Measurements from ENCODE around the gene FGFBP3. TPM values are rescaled to one million over a fixed set of nuclear protein-coding genes. Genes with fewer than 3 reads are reported as not detected.

Gene FGFBP3
- total RNA-seq, 1 experiment from 2014 or later, result 1.5 TPM

- Histone ChIP-seq H3K36me3 (ENCODE audit: control insufficient read depth, insufficient read depth, low read length) (no peaks in the 10 kb centered on the region), H3K9me3 (ENCODE audit: control insufficient read depth, insufficient read depth, low read depth, low read length) (no peaks in the 10 kb centered on the region), H3K27ac (ENCODE audit: low read length) (peak overlapping the region; percentile 83), H3K27me3 (ENCODE audit: control insufficient read depth, insufficient read depth, low read length) (no peaks in the 10 kb centered on the region), H3K4me3 (ENCODE audit: low read depth in 2 of 2, low read length in 2 of 2) (peak overlapping the region; percentile 68 to 89), H3K4me1 (ENCODE audit: control insufficient read depth, insufficient read depth, low read length) (peaks cover 10% of the 10 kb centered on the region)
- POLR2A ChIA-PET, result interaction anchor here (0.6 to 0.7 kb wide), 2 partner anchors 135 to 1049 kb away, joined by 7 to 10 read pairs; no protein-coding TSS in a partner anchor
- no peak for DNase-seq (ENCODE audit: low read depth, low spot score)
- no TSS peak for BruUV-seq (replicated peaks)
- TF ChIP-seq POLR2AphosphoS5 (IDR thresholded peaks at IDR 0.05; ENCODE audit: low read depth, low read length) (no peak), REST (IDR thresholded peaks at IDR 0.05; ENCODE audit: insufficient read depth in 1 of 2, low read depth in 2 of 2, low read length in 1 of 2) (no peak), CTCF (IDR thresholded peaks at IDR 0.05) (no peak), SIN3A (IDR thresholded peaks at IDR 0.05; ENCODE audit: borderline replicate concordance, insufficient read depth, low read depth, low read length) (no peak), TCF7L2 (IDR thresholded peaks at IDR 0.05; ENCODE audit: low read depth, low read length) (no peak)
- intact Hi-C loops (cut with micrococcal nuclease; ENCODE audit: unreplicated experiment) (loop anchor here (10.0 kb wide), 1 partner anchor 273 kb away; the partner anchor contains the start of gene PPP1R3C), in situ Hi-C loops (cut with HindIII; ENCODE audit: low pct_unique_long_range_greater_than_20kb, low sequenced_read_pairs) (no loop called here)
- CTCF ChIA-PET, result interaction anchor here (0.5 to 1.6 kb wide), 2 partner anchors 22 to 149 kb away, joined by 3 to 7 read pairs; no protein-coding TSS in a partner anchor
- ATAC-seq, result peak; percentile 51
Observed at GRCh38 chr10:91907914-91908336, 1.4 kb downstream of the FGFBP3 start.

GRCh38 chr10:91907033-91907594 is 2.2 kb downstream of the FGFBP3 start:
- no peaks in the 10 kb centered on the region for H3K27me3 ChIP-seq (ENCODE audit: control insufficient read depth, insufficient read depth, low read length)
- H3K4me3 ChIP-seq (ENCODE audit: low read depth in 2 of 2, low read length in 2 of 2), result peak overlapping the region in 1 of 2 experiments; percentile 89; a peak in 2 of 4 replicates
- no TSS peak for BruUV-seq (replicated peaks)
- ATAC-seq, result no peak
- TF ChIP-seq REST (IDR thresholded peaks at IDR 0.05; ENCODE audit: insufficient read depth in 1 of 2, low read depth in 2 of 2, low read length in 1 of 2) (no peak), SIN3A (IDR thresholded peaks at IDR 0.05; ENCODE audit: borderline replicate concordance, insufficient read depth, low read depth, low read length) (no peak), CTCF (IDR thresholded peaks at IDR 0.05) (no peak), POLR2AphosphoS5 (IDR thresholded peaks at IDR 0.05; ENCODE audit: low read depth, low read length) (no peak)
- no peak for DNase-seq (ENCODE audit: low read depth, low spot score)
- no peak overlapping the region for H3K27ac ChIP-seq (ENCODE audit: low read length)
- CTCF ChIA-PET, result no interaction called here
- H3K4me1 ChIP-seq (ENCODE audit: control insufficient read depth, insufficient read depth, low read length), result peaks cover 16% of the 10 kb centered on the region
- intact Hi-C loops (cut with micrococcal nuclease; ENCODE audit: unreplicated experiment), result loop anchor here (10.0 kb wide), 1 partner anchor 272 kb away; the partner anchor contains the start of gene PPP1R3C
- no peaks in the 10 kb centered on the region for H3K9me3 ChIP-seq (ENCODE audit: control insufficient read depth, insufficient read depth, low read depth, low read length)
- in situ Hi-C loops (cut with HindIII; ENCODE audit: low pct_unique_long_range_greater_than_20kb, low sequenced_read_pairs), result no loop called here
- POLR2A ChIA-PET, result interaction anchor here (0.7 kb wide), 1 partner anchor 1048 kb away, joined by 10 read pairs; no protein-coding TSS in a partner anchor
- H3K36me3 ChIP-seq (ENCODE audit: control insufficient read depth, insufficient read depth, low read length), result no peaks in the 10 kb centered on the region

Data from Panc1 (cell line).